Measurements from ENCODE around the gene LIPC. TPM values are rescaled to one million over a fixed set of nuclear protein-coding genes. Genes with fewer than 3 reads are reported as not detected.

LIPC gene
- total RNA-seq, 5 donors from 2014 or later (not counting 1 experiment from before 2014, with no cell fraction given) = 0.89 to 2.1 (median 1.5) TPM

GRCh38 chr15:58564981-58565380, 133.2 kb downstream of the LIPC start:
- ATAC-seq (replicated peaks in 1 of 4) (no peak), DNase-seq (no peak)
- Histone ChIP-seq H3K9me3 (no peaks in the 10 kb centered on the region), H3K4me3 (ENCODE audit: control insufficient read depth in 1 of 2, extremely low read depth in 1 of 2, low read length in 1 of 2) (no peak overlapping the region), H3K27me3 (replicated peaks in 1 of 2; ENCODE audit: control insufficient read depth in 2 of 2, extremely low read depth in 1 of 2, insufficient read depth in 2 of 2, low read length in 1 of 2) (no peaks in the 10 kb centered on the region), H3K36me3 (ENCODE audit: control insufficient read depth in 2 of 2, extremely low read depth in 1 of 2, insufficient read depth in 1 of 2, low read length in 1 of 2) (peaks cover 0 to 3% of the 10 kb centered on the region in 2 donors), H3K4me1 (ENCODE audit: control insufficient read depth in 1 of 2, extremely low read depth in 1 of 2, insufficient read depth in 2 of 2, low read length in 2 of 2) (peaks cover 0 to 4% of the 10 kb centered on the region in 2 experiments), H3K27ac (ENCODE audit: low read length) (no peak overlapping the region)
- ChIA-PET POLR2A (no interaction called here), CTCF (interaction anchor here in 1 of 2 donors (0.6 kb wide), 1 partner anchor 12 kb away, joined by 3 read pairs; no protein-coding TSS in a partner anchor)
- Mint-ChIP-seq H3K4me3 (no peak overlapping the region), H3K36me3 (no peaks in the 10 kb centered on the region), H3K27ac (no peak overlapping the region), H3K4me1 (peaks cover 9 to 14% (median 11%) of the 10 kb centered on the region in 3 donors), H3K9me3 (no peaks in the 10 kb centered on the region), H3K27me3 (no peaks in the 10 kb centered on the region)
- 95% methylated on average over 5 of the region's 6 CpGs for WGBS (ENCODE audit: insufficient coverage)

GRCh38 chr15:58565619-58566018, 133.8 kb downstream of the LIPC start:
- ChIA-PET POLR2A (no interaction called here), CTCF (interaction anchor here in 1 of 2 donors (0.6 kb wide), 1 partner anchor 11 kb away, joined by 3 read pairs; no protein-coding TSS in a partner anchor)
- no peak overlapping the region for H3K4me3 Mint-ChIP-seq
- no peaks in the 10 kb centered on the region for H3K27me3 Mint-ChIP-seq
- no peaks in the 10 kb centered on the region for H3K9me3 ChIP-seq
- peaks cover 9 to 14% (median 11%) of the 10 kb centered on the region in 3 donors for H3K4me1 Mint-ChIP-seq
- peaks cover 0 to 3% of the 10 kb centered on the region in 2 donors for H3K36me3 ChIP-seq (ENCODE audit: control insufficient read depth in 2 of 2, extremely low read depth in 1 of 2, insufficient read depth in 1 of 2, low read length in 1 of 2)
- DNase-seq (no peak), ATAC-seq (replicated peaks in 1 of 4) (no peak)
- H3K4me3 ChIP-seq (ENCODE audit: control insufficient read depth in 1 of 2, extremely low read depth in 1 of 2, low read length in 1 of 2) = no peak overlapping the region
- no peak overlapping the region for H3K27ac ChIP-seq (ENCODE audit: low read length)
- no peaks in the 10 kb centered on the region for H3K27me3 ChIP-seq (replicated peaks in 1 of 2; ENCODE audit: control insufficient read depth in 2 of 2, extremely low read depth in 1 of 2, insufficient read depth in 2 of 2, low read length in 1 of 2)
- H3K4me1 ChIP-seq (ENCODE audit: control insufficient read depth in 1 of 2, extremely low read depth in 1 of 2, insufficient read depth in 2 of 2, low read length in 2 of 2) = peaks cover 0 to 4% of the 10 kb centered on the region in 2 experiments
- H3K36me3 Mint-ChIP-seq = no peaks in the 10 kb centered on the region
- peaks cover 0 to 5% (median 0%) of the 10 kb centered on the region in 3 donors for H3K9me3 Mint-ChIP-seq
- WGBS (ENCODE audit: insufficient coverage) = no CpG with 5 or more reads among the region's 4 CpGs
- H3K27ac Mint-ChIP-seq = no peak overlapping the region

- peaks cover 0 to 3% of the 10 kb centered on the region in 2 donors for H3K36me3 ChIP-seq (ENCODE audit: control insufficient read depth in 2 of 2, extremely low read depth in 1 of 2, insufficient read depth in 1 of 2, low read length in 1 of 2)
- H3K27ac Mint-ChIP-seq = no peak overlapping the region
- ATAC-seq (replicated peaks in 1 of 4) = no peak
- peaks cover 9 to 14% (median 11%) of the 10 kb centered on the region in 3 donors for H3K4me1 Mint-ChIP-seq
- no peak overlapping the region for H3K4me3 Mint-ChIP-seq
- peaks cover 0 to 5% (median 0%) of the 10 kb centered on the region in 3 donors for H3K9me3 Mint-ChIP-seq
- no peak for DNase-seq
- no peaks in the 10 kb centered on the region for H3K36me3 Mint-ChIP-seq
- H3K9me3 ChIP-seq = no peaks in the 10 kb centered on the region
- peaks cover 0 to 4% of the 10 kb centered on the region in 2 experiments for H3K4me1 ChIP-seq (ENCODE audit: control insufficient read depth in 1 of 2, extremely low read depth in 1 of 2, insufficient read depth in 2 of 2, low read length in 2 of 2)
- no peaks in the 10 kb centered on the region for H3K27me3 Mint-ChIP-seq
- POLR2A ChIA-PET = no interaction called here
- H3K27me3 ChIP-seq (replicated peaks in 1 of 2; ENCODE audit: control insufficient read depth in 2 of 2, extremely low read depth in 1 of 2, insufficient read depth in 2 of 2, low read length in 1 of 2) = no peaks in the 10 kb centered on the region
- WGBS (ENCODE audit: insufficient coverage) = 92% methylated on average over 6 of the region's 6 CpGs
- CTCF ChIA-PET = no interaction called here
- no peak overlapping the region for H3K4me3 ChIP-seq (ENCODE audit: control insufficient read depth in 1 of 2, extremely low read depth in 1 of 2, low read length in 1 of 2)
- H3K27ac ChIP-seq (ENCODE audit: low read length) = no peak overlapping the region
Observed at GRCh38 chr15:58566029-58566428, 134.2 kb downstream of the LIPC start.

- Mint-ChIP-seq H3K4me1 (peaks cover 9 to 14% (median 11%) of the 10 kb centered on the region in 3 donors), H3K27me3 (no peaks in the 10 kb centered on the region), H3K27ac (peak overlapping the region; percentile 11 to 67), H3K36me3 (no peaks in the 10 kb centered on the region), H3K4me3 (no peak overlapping the region), H3K9me3 (peaks cover 0 to 5% (median 0%) of the 10 kb centered on the region in 3 donors)
- no peaks in the 10 kb centered on the region for H3K27me3 ChIP-seq (replicated peaks in 1 of 2; ENCODE audit: control insufficient read depth in 2 of 2, extremely low read depth in 1 of 2, insufficient read depth in 2 of 2, low read length in 1 of 2)
- POLR2A ChIA-PET = no interaction called here
- ATAC-seq (replicated peaks in 1 of 4) (peak in 2 of 4 experiments; percentile 23 to 24), DNase-seq (no peak)
- 29% methylated on average over 1 of the region's 2 CpGs for WGBS (ENCODE audit: insufficient coverage)
- no peaks in the 10 kb centered on the region for H3K9me3 ChIP-seq
- no peak overlapping the region for H3K4me3 ChIP-seq (ENCODE audit: control insufficient read depth in 1 of 2, extremely low read depth in 1 of 2, low read length in 1 of 2)
- H3K36me3 ChIP-seq (ENCODE audit: control insufficient read depth in 2 of 2, extremely low read depth in 1 of 2, insufficient read depth in 1 of 2, low read length in 1 of 2) = peaks cover 0 to 3% of the 10 kb centered on the region in 2 donors
- CTCF ChIA-PET = no interaction called here
- peak overlapping the region; percentile 34 for H3K27ac ChIP-seq (ENCODE audit: low read length)
- H3K4me1 ChIP-seq (ENCODE audit: control insufficient read depth in 1 of 2, extremely low read depth in 1 of 2, insufficient read depth in 2 of 2, low read length in 2 of 2) = peaks cover 0 to 4% of the 10 kb centered on the region in 2 experiments
Observed at GRCh38 chr15:58568157-58568571, 136.4 kb downstream of the LIPC start.

- ATAC-seq (replicated peaks in 1 of 4) = no peak
- H3K27me3 Mint-ChIP-seq = no peaks in the 10 kb centered on the region
- Histone ChIP-seq H3K4me1 (ENCODE audit: control insufficient read depth in 1 of 2, extremely low read depth in 1 of 2, insufficient read depth in 2 of 2, low read length in 2 of 2) (peaks cover 3 to 4% of the 10 kb centered on the region in 2 experiments), H3K9me3 (no peaks in the 10 kb centered on the region), H3K27ac (ENCODE audit: low read length) (no peak overlapping the region), H3K27me3 (replicated peaks in 1 of 2; ENCODE audit: control insufficient read depth in 2 of 2, extremely low read depth in 1 of 2, insufficient read depth in 2 of 2, low read length in 1 of 2) (no peaks in the 10 kb centered on the region), H3K36me3 (ENCODE audit: control insufficient read depth in 2 of 2, extremely low read depth in 1 of 2, insufficient read depth in 1 of 2, low read length in 1 of 2) (no peaks in the 10 kb centered on the region), H3K4me3 (ENCODE audit: control insufficient read depth in 1 of 2, extremely low read depth in 1 of 2, low read length in 1 of 2) (no peak overlapping the region)
- no peak overlapping the region for H3K27ac Mint-ChIP-seq
- H3K4me3 Mint-ChIP-seq = no peak overlapping the region
- no peak for DNase-seq
- no CpG with 5 or more reads among the region's 1 CpG for WGBS (ENCODE audit: insufficient coverage)
- H3K36me3 Mint-ChIP-seq = no peaks in the 10 kb centered on the region
- ChIA-PET POLR2A (no interaction called here), CTCF (no interaction called here)
- H3K4me1 Mint-ChIP-seq = peaks cover 10 to 16% (median 12%) of the 10 kb centered on the region in 3 donors
- peaks cover 0 to 5% (median 0%) of the 10 kb centered on the region in 3 donors for H3K9me3 Mint-ChIP-seq
Observed at GRCh38 chr15:58569455-58569854, 137.7 kb downstream of the LIPC start.

- H3K4me3 Mint-ChIP-seq = no peak overlapping the region
- ChIA-PET POLR2A (no interaction called here), CTCF (interaction anchor here in 1 of 2 donors (0.6 kb wide), 1 partner anchor 980 kb away, joined by 3 read pairs; no protein-coding TSS in a partner anchor)
- H3K9me3 ChIP-seq = no peaks in the 10 kb centered on the region
- H3K27ac Mint-ChIP-seq = no peak overlapping the region
- peaks cover 0 to 5% (median 0%) of the 10 kb centered on the region in 3 donors for H3K9me3 Mint-ChIP-seq
- ATAC-seq (replicated peaks in 1 of 4) (no peak), DNase-seq (no peak)
- H3K27me3 ChIP-seq (replicated peaks in 1 of 2; ENCODE audit: control insufficient read depth in 2 of 2, extremely low read depth in 1 of 2, insufficient read depth in 2 of 2, low read length in 1 of 2) = no peaks in the 10 kb centered on the region
- peaks cover 4% of the 10 kb centered on the region in 2 experiments for H3K4me1 ChIP-seq (ENCODE audit: control insufficient read depth in 1 of 2, extremely low read depth in 1 of 2, insufficient read depth in 2 of 2, low read length in 2 of 2)
- no peaks in the 10 kb centered on the region for H3K36me3 Mint-ChIP-seq
- WGBS (ENCODE audit: insufficient coverage) = 94% methylated on average over 3 of the region's 6 CpGs
- no peaks in the 10 kb centered on the region for H3K36me3 ChIP-seq (ENCODE audit: control insufficient read depth in 2 of 2, extremely low read depth in 1 of 2, insufficient read depth in 1 of 2, low read length in 1 of 2)
- H3K4me1 Mint-ChIP-seq = peaks cover 17 to 26% (median 18%) of the 10 kb centered on the region in 3 donors
- H3K27me3 Mint-ChIP-seq = no peaks in the 10 kb centered on the region
- H3K4me3 ChIP-seq (ENCODE audit: control insufficient read depth in 1 of 2, extremely low read depth in 1 of 2, low read length in 1 of 2) = no peak overlapping the region
- no peak overlapping the region for H3K27ac ChIP-seq (ENCODE audit: low read length)
Observed at GRCh38 chr15:58571491-58571890, 139.7 kb downstream of the LIPC start.
